Heart left ventricle (tissue), 16 donors: Measurements from ENCODE around the gene TAB2. TPM values are rescaled to one million over a fixed set of nuclear protein-coding genes. Genes with fewer than 3 reads are reported as not detected.

Source experiments
- ATAC-seq, 4 donors: fragments of 200-7000 bp; cut with Tn5 transposase; one replicate each; pipeline ENCODE4 v1.9.1; 2020 to 2022; ENCODE audit warnings: moderate library complexity in 4 of 4, mild to moderate bottlenecking in 3 of 4, moderate number of reproducible peaks in 1 of 4
- DNase-seq, 5 donors: peaks; one replicate each; pipeline ENCODE4 v3.0.0-alpha.2; 2020
- H3K27ac ChIP-seq, 12 donors: fragments of 200-600 bp; sonication (generic) in 4 of 12; one replicate each; pipeline versions ENCODE4 v1.5.0 to v1.8.0; 2016 to 2022; ENCODE audit warnings: mild to moderate bottlenecking in 2 of 12
- H3K27me3 ChIP-seq, 9 donors: fragments of 200-600 bp; sonication (generic) in 2 of 9; one replicate each; pipeline versions ENCODE4 v1.5.1 to v1.8.0; 2016 to 2022; ENCODE audit warnings: mild to moderate bottlenecking in 3 of 9
- H3K36me3 ChIP-seq, 9 donors: fragments of 200-600 bp; sonication (generic) in 2 of 9; one replicate each; pipeline versions ENCODE4 v1.5.0 to v1.8.0; 2018 to 2022; ENCODE audit warnings: mild to moderate bottlenecking in 2 of 9
- H3K4me1 ChIP-seq, 12 donors: fragments of 200-600 bp; sonication (generic) in 4 of 12; one replicate each; pipeline versions ENCODE4 v1.5.0 to v1.8.0; 2016 to 2022; ENCODE audit warnings: mild to moderate bottlenecking in 3 of 12
- H3K4me3 ChIP-seq, 12 donors: fragments of 200-600 bp; sonication (generic) in 4 of 12; one replicate each; pipeline versions ENCODE4 v1.5.0 to v1.8.0; 2017 to 2022; ENCODE audit warnings: mild to moderate bottlenecking in 9 of 12, moderate library complexity in 4 of 12
- H3K9me3 ChIP-seq, 12 donors: fragments of 200-600 bp; sonication (generic) in 4 of 12; one replicate each; pipeline versions ENCODE4 v1.5.0 to v1.8.0; 2016 to 2022; ENCODE audit warnings: mild to moderate bottlenecking in 1 of 12
- POLR2A ChIP-seq, 2 donors: fragments of 450-650 bp; IDR thresholded peaks; one replicate each; pipeline ENCODE4 v1.6.1; 2017; ENCODE audit warnings: antibody characterized with exemption in 2 of 2, mild to moderate bottlenecking in 2 of 2, moderate library complexity in 2 of 2
- WGBS, 4 donors: extraction: QIAGEN DNeasy Blood & Tissue Kit in 2 of 4; methylation state at CpG; one replicate each; pipeline versions ENCODE4 v1.1.5 to v1.1.7; 2013 to 2018; 5-methylcytosine and 5-hydroxymethylcytosine counted together
- intact Hi-C, 10 donors: fragments of 100-400 bp; cut with DNase I; formaldehyde crosslinking; loops; one replicate each; pipeline versions ENCODE4 v1.11.1 to v1.14.2; 2022
- polyA plus RNA-seq, 2 donors: library from polyadenylated mRNA; stranded (reverse); fragments of 200-250 nt; gene quantifications; one replicate each; pipeline ENCODE4 v1.2.3, GENCODE V29; 2013
- total RNA-seq, 9 donors: library from RNA; depleted of rRNA in 2 of 9; stranded (reverse); fragments of >200 nt in 2 of 9; fragmentation: NEBNext Ultra II Directional in 3 of 9; extraction: Animal tissue kit (Norgen Biotek cat#: 25700) in 3 of 9; gene quantifications; one replicate each; pipeline versions ENCODE4 v1.1.0 to v1.2.4, GENCODE V29; 2016 to 2023
- TF ChIP-seq, protein P1 (sequence below), 12 donors: fragments of 200-600 bp; sonication (generic) in 4 of 12; IDR thresholded peaks; one replicate each; pipeline versions ENCODE4 v1.5.0 to v1.8.0; 2018 to 2022; ENCODE audit warnings: antibody characterized with exemption in 12 of 12, mild to moderate bottlenecking in 5 of 12
- donor health status: ischemic (EF 13 %, LVEDD 7.1; RV severe dilation, severe dysfunction).
- donor health status: healthy with polysubstance abuse.
- donor health status: DM: no; HTN: yes; CAD: no.
- donor health status: DM: no; HTN: no; CAD: no.
- donor health status: ischemic (EF 25% LVEDD 6.9; RV normal size, moderate dysfunction).
- donor health status: ischemic (EF 25% LVEDD 5.7; RV mildly dilated, moderate dysfunction).
- donor health status: healthy.
- donor health status: DM: yes; HTN: yes; CAD: no.
- donor health status: ischemic (EF 35%, LVEDD 5.7; RV mildly dilated, moderate dysfunction).
- donor health status: nonischemic (EF 11% LVEDD 7.7; RV severe dilation, severe dysfunction).
- donor health status: DM: yes; HTN: yes; CAD: no.
- donor health status: PGD.
- donor health status: ischemic (EF 29% LVEDD 5.4; RV normal size, mild dysfunction).
- donor health status: nonischemic (EF 23%, LVEDD 6.1; RV moderate dilation, normal function).

TAB2 gene
- total and polyA plus RNA-seq, 11 donors: 19.1 to 95.5 (median 53.7) TPM

DNA sequence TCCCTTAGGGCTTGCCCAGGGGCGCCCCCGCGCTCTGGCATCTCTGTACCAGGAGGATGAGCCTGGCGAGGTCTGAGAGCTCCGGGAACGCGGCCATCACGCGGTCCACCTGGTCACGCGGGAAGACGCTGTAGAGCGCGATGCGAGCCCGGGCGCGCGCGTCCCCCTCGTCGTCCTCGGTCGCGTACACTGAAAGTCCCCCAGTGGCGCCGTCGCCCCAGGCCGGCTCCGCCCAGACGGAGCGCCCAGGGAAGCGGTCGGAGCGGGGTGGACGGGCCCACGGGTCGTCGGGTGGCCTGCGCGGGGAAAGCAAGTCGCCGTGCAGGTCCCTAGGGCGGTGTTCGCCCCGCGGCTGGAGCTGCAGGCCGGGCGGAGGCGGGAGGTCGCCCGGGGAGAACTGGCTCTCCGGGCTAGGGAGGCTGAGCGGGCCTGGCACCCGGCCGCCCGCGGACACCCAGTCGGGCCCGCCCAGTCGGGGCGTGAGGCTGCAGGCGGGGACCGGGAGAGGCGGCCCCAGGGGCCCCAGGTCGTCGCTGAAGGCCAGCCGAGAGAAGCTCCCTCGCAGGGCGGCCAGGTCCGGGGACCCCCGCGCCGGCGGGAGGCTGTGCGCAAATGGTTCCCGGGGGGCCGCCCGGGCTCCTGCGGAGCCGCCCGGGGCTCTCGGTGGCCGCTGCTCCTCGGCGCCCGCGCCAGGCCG, 133.3 kb downstream of the TAB2 start:
- no peaks in the 10 kb centered on the region for H3K36me3 ChIP-seq
- peak overlapping the region in 4 of 12 donors; percentile 6 to 42 (median 30) for H3K27ac ChIP-seq
- TF ChIP-seq POLR2A (IDR thresholded peaks at IDR 0.05): no peak
- TF ChIP-seq, protein P1, sequence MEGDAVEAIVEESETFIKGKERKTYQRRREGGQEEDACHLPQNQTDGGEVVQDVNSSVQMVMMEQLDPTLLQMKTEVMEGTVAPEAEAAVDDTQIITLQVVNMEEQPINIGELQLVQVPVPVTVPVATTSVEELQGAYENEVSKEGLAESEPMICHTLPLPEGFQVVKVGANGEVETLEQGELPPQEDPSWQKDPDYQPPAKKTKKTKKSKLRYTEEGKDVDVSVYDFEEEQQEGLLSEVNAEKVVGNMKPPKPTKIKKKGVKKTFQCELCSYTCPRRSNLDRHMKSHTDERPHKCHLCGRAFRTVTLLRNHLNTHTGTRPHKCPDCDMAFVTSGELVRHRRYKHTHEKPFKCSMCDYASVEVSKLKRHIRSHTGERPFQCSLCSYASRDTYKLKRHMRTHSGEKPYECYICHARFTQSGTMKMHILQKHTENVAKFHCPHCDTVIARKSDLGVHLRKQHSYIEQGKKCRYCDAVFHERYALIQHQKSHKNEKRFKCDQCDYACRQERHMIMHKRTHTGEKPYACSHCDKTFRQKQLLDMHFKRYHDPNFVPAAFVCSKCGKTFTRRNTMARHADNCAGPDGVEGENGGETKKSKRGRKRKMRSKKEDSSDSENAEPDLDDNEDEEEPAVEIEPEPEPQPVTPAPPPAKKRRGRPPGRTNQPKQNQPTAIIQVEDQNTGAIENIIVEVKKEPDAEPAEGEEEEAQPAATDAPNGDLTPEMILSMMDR (IDR thresholded peaks at IDR 0.05): no peak
- WGBS, 4 donors: 0 to 3% (median 3%) methylated on average over 26 to 89 of the region's 89 CpGs
- H3K4me3 ChIP-seq: peak overlapping the region; percentile 42 to 61 (median 54)
- peaks cover 4 to 52% (median 39%) of the 10 kb centered on the region in 12 donors for H3K4me1 ChIP-seq
- intact Hi-C loops: loop anchor here in 5 of 10 donors (5.0 to 10.0 kb wide), 2 partner anchors 64 to 66 kb away; no protein-coding TSS in a partner anchor
- no peaks in the 10 kb centered on the region for H3K9me3 ChIP-seq
- DNase-seq (peak; percentile 45 to 76 (median 58)), ATAC-seq (peak in 2 of 4 donors; percentile 17 to 21)
- H3K27me3 ChIP-seq: peaks cover 0 to 50% (median 14%) of the 10 kb centered on the region in 9 donors

DNA sequence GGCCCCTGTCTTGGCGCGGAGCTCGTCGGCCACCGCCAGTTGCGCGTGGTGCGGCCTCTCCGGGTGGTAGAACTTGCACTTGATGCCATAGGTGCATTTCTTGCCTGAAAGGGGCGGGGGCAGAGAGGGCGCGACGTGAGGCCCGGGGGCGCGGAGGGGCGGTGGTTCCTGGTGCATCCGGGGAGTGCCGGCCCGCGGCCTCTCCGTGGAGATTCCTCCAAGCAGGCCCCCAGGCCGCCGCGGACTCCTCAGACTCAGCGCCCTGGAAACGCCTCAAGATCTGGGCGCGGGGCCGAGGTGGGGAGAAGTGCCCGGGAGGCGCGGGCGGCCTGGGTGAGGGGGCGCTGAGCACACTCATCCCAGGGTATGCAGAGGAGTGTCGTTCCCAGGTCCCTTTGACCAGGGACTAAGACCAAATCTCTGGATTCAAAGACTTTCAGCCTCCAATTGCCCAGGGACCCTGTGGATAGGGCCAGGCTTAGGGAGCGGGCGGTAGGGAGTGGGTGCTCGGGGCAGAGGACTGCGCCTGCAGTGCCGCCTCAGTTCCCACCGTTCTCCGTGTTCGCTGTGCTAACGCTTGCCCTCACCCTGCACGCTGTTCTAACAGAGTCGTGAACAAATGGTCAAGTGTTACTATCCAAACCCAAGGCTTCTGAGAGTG, 134.0 kb downstream of the TAB2 start:
- Histone ChIP-seq H3K36me3 (peaks cover 0 to 3% (median 0%) of the 10 kb centered on the region in 9 donors), H3K27me3 (peaks cover 0 to 50% (median 14%) of the 10 kb centered on the region in 9 donors), H3K4me3 (peak overlapping the region; percentile 42 to 61 (median 54)), H3K4me1 (peaks cover 4 to 54% (median 39%) of the 10 kb centered on the region in 12 donors), H3K27ac (peak overlapping the region in 2 of 12 donors; percentile 22 to 39), H3K9me3 (no peaks in the 10 kb centered on the region)
- ATAC-seq (no peak), DNase-seq (peak in 1 of 5 donors; percentile 48)
- intact Hi-C loops: loop anchor here in 5 of 10 donors (5.0 to 10.0 kb wide), 2 partner anchors 63 to 66 kb away; no protein-coding TSS in a partner anchor
- no peak for TF ChIP-seq POLR2A (IDR thresholded peaks at IDR 0.05)
- TF ChIP-seq, protein P1 (IDR thresholded peaks at IDR 0.05): no peak
- WGBS, 4 donors: 42 to 60% (median 44%) methylated on average over 26 to 47 of the region's 47 CpGs

DNA sequence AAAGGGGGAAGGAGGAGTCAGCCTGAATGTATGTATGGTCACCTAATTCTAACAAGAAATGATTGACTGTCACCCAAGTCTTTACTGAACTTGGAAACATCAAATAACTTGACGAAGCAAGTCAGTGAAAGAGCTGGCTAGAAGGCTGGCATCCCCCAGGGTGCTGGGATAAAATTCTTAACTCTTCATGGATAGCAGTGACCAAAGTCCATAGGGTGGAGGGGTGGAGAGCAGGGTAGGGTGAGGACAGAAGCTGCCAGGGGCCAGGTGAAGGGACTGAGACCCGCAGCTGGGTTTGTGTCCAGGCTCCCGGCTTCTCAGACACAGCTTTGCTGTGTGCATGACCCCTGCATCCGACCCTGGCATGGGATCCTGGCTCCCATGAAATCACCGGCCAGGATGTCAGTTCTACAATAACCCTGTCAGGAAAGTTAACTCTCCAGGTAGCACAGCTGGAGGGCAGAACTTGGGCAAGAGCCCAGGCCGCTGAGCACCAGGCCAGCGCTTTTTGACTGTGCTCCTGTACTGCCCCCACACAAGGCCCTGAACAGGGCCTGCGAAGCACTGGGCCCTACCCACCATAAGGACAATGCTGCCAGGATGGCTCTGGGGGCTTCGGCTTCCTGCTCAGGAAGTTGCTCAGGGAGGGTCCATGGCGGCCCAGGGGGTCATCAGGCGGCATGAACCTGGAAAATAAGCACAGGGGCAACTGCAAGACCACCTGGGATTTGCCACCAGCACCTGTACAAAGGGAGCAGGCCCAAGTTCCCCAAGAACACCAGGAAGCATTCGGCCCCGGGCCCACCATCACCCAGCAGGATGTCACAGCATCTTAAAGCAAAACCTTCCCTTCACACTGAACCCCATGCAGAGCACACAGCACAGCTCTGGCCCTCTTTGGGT, 134.8 kb downstream of the TAB2 start:
- ATAC-seq (no peak), DNase-seq (no peak)
- Histone ChIP-seq H3K4me1 (peaks cover 4 to 59% (median 44%) of the 10 kb centered on the region in 12 donors), H3K4me3 (no peak overlapping the region), H3K36me3 (peaks cover 0 to 10% (median 0%) of the 10 kb centered on the region in 9 donors), H3K27ac (no peak overlapping the region), H3K9me3 (no peaks in the 10 kb centered on the region), H3K27me3 (peaks cover 0 to 47% (median 14%) of the 10 kb centered on the region in 9 donors)
- no peak for TF ChIP-seq POLR2A (IDR thresholded peaks at IDR 0.05)
- TF ChIP-seq, protein P1 (IDR thresholded peaks at IDR 0.05): no peak
- intact Hi-C loops: loop anchor here in 5 of 10 donors (5.0 to 10.0 kb wide), 2 partner anchors 63 to 65 kb away; no protein-coding TSS in a partner anchor
- WGBS, 4 donors: 89 to 95% (median 91%) methylated on average over 7 to 13 of the region's 13 CpGs
